ENCODE results near the gene PRTFDC1. TPM values are rescaled to one million over a fixed set of nuclear protein-coding genes. Genes with fewer than 3 reads are reported as not detected.

The PRTFDC1 gene
- total RNA-seq, 1 donor = 13.4 TPM

GRCh38 chr10:24950439-24950838 is 2.0 kb downstream of the PRTFDC1 start:
- TF ChIP-seq CTCF (IDR thresholded peaks at IDR 0.05; ENCODE audit: insufficient read depth, low read depth, low read length) = no peak
- H3K4me3 ChIP-seq (ENCODE audit: low read depth, low read length) = no peak overlapping the region
- DNase-seq (ENCODE audit: low read depth) = no peak

GRCh38 chr10:24949616-24950015 is 2.8 kb downstream of the PRTFDC1 start:
- TF ChIP-seq CTCF (IDR thresholded peaks at IDR 0.05; ENCODE audit: insufficient read depth, low read depth, low read length) = no peak
- no peak for DNase-seq (ENCODE audit: low read depth)
- no peak overlapping the region for H3K4me3 ChIP-seq (ENCODE audit: low read depth, low read length)

GRCh38 chr10:24947304-24948097 is 4.9 kb downstream of the PRTFDC1 start:
- no peak for TF ChIP-seq CTCF (IDR thresholded peaks at IDR 0.05; ENCODE audit: insufficient read depth, low read depth, low read length)
- peak; percentile 45 for DNase-seq (ENCODE audit: low read depth)
- no peak overlapping the region for H3K4me3 ChIP-seq (ENCODE audit: low read depth, low read length)

- no peak overlapping the region for H3K4me3 ChIP-seq (ENCODE audit: low read depth, low read length)
- DNase-seq (ENCODE audit: low read depth) = peak; percentile 80
- TF ChIP-seq CTCF (IDR thresholded peaks at IDR 0.05; ENCODE audit: insufficient read depth, low read depth, low read length) = peak; percentile 12
Observed at GRCh38 chr10:24944512-24945255, 7.7 kb downstream of the PRTFDC1 start.

- no peak for DNase-seq (ENCODE audit: low read depth)
- TF ChIP-seq CTCF (IDR thresholded peaks at IDR 0.05; ENCODE audit: insufficient read depth, low read depth, low read length) = no peak
- no peak overlapping the region for H3K4me3 ChIP-seq (ENCODE audit: low read depth, low read length)
Observed at GRCh38 chr10:24938525-24938924, 13.9 kb downstream of the PRTFDC1 start.

- no peak overlapping the region for H3K4me3 ChIP-seq (ENCODE audit: low read depth, low read length)
- no peak for DNase-seq (ENCODE audit: low read depth)
- no peak for TF ChIP-seq CTCF (IDR thresholded peaks at IDR 0.05; ENCODE audit: insufficient read depth, low read depth, low read length)
Observed at GRCh38 chr10:24938076-24938475, 14.3 kb downstream of the PRTFDC1 start.
